Islet precursor cell (in vitro differentiated cells): ENCODE measurements around the gene TTC19.
A peak's percentile ranks its signal among the peaks of the same experiment; 100 is the strongest.
"Not testable (repeated sequence)": the region's sequence is repeated elsewhere in the genome, so short reads cannot be mapped to it uniquely, and the experiment has no call there.

Experiments
- DNase-seq: peaks from one replicate; pipeline ENCODE4 v3.0.0-alpha.2; 2018

Gene TTC19

DNA sequence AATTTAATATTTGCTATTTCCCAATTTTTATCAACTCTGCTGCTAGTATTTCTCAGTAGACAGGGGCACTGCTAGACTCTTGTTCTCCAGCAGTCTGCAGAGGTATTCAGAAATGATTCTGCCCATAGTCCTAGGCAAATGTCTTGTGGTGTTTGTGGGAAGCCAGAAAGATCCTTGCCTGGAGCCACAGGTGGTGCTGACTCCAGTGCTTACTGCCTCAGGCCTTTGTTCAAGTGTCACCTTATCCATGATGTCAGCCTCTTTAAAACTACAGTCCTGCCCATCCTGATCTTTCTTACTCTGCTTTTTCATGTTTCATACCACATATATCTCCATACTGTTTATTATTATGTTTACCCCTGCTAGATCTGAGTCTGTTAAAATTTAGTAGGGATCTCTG, 26.6 kb upstream of the TTC19 start:
- no peak for DNase-seq

DNA sequence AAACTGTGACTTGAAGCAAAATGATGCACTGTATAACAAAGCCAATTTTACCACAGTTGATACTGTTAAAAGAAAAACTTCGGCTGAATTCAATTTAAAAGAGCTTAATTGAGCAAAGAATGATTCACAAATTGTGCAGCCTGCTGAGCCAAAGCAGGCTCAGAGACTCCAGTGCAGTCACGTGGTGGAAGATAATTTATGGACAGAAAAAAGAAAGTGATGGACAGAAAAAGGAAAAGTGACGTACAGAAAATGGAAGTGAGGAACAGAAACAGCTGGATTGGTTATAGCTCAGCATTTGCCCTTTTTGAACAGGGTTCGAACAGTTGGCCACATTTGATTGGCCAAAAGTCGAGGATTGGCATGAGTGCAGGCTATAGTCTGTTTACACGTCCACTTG, 25.8 kb upstream of the TTC19 start:
- no peak for DNase-seq

DNA sequence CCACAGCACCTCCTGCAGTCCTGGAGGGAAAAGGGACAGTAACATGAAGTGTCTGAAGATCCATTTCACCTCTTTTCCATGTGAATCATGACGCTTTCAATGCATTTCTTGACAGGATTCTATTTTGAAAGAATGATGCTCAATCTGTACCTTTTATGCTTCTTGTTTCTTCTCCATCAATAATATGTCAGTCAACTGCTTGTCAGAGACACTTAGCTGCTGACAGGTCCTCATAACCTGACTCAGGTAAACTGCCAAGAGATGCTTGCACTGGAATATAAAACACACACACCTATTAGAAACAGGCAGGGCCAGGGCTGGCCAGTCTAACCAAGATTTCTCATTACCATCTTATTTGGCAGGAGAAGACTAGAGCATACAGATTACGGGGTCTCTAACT, 21.7 kb upstream of the TTC19 start:
- DNase-seq: no peak

DNA sequence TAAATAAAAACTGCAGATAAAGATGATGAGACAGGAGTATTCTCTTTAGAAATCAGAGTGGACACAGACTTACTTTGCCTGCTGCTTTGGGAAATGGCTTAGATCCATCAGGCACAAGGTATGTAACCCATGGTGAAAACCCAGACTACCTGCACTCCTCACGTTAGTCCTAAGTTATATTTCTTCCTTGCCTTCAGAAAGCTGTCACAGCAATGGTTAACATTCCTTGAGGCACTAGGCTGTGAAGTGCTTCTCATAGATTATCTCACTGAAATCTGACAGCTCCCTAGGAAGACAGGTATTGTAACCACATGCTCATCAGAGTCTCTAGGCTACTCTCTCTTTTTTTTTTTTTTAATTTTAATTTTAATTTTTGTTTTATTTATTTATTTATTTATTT, 21.0 kb upstream of the TTC19 start:
- no peak for DNase-seq

DNA sequence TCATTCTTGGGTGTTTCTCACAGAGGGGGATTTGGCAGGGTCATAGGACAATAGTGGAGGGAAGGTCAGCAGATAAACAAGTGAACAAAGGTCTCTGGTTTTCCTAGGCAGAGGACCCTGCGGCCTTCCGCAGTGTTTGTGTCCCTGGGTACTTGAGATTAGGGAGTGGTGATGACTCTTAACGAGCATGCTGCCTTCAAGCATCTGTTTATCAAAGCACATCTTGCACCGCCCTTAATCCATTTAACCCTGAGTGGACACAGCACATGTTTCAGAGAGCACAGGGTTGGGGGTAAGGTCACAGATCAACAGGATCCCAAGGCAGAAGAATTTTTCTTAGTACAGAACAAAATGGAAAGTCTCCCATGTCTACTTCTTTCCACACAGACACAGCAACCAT, 20.6 kb upstream of the TTC19 start:
- not testable (repeated sequence) for DNase-seq

DNA sequence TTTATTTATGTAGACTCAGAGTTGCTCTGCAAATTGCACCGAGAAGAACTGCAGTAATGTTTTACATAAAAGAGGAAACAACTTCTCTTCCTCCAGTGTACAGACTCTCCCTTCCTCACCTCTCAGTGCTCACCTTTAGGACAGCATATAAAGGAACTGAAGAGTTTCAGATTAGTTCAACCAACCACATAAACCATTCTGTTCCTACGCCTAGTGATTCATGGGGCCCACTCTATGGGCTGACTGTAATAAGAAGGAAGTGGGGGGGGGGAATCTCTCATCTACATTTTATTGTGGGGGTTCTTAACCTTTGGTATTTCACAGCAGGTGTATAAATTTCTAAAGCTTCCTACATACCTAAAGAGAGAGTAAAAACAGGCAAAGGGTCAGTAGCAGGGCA, 18.4 kb upstream of the TTC19 start:
- DNase-seq: no peak

DNA sequence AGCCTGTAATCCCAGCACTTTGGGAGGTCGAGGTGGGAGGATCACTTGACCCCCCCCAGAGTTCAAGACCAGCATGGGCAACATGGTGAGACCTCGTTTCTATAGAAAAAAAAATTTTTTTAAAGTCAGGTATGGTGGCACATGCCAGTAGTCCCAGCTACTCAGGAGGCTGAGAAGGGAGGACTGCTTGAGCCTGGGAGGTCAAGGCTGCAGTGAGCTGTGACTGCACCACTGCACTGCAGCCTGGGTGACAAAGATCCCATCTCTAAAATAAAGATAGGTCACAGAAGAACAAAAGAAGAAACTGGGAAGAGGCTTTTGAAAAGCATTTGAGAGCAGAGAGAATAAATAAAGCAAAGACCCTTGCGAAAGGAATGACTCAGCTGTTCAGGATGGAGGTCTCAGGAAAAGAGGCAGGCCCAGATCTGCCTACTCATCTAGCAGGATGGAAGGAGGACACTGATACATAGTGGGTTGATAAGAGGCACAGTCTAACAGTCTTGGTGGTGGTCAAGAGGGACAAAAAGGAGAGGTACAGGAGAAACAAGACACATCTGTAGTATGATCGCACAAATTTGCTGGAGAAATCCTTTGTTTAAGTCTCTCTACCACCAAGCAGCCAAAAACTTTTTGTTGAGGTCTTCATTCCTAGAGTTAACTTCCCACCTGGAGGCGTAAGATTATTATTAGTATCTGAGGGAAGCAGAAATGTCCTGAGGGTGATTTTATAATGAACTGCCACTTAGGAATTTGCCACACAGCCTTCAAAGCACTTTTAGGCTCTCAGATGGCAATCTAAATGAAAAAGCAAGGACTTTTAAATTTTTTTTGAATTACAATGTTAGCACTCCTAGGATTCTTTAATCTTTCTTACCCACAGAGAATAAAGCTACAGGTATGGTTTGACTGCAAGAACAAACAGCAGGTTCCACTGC, 17.7 kb upstream of the TTC19 start:
- no peak for DNase-seq

DNA sequence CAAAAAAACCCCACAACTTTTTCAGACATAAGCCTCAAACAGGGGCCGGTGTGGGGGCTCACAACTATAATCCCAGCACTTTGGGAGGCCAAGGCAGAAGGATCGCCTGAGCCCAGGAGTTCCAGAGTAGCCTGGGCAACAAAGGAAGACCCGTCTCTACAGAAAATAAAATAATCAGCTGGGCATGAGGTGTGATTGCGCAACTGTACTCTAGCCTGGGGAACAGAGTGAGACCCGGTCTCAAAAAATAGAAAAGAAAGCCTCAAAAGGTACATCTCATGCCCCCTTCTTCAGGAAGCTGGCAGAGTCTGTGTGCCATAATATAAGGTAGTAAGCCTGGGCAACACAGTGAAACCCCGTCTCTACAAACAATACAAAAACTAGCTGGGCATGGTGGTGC, 3.3 kb upstream of the TTC19 start:
- DNase-seq: peak; percentile 22

DNA sequence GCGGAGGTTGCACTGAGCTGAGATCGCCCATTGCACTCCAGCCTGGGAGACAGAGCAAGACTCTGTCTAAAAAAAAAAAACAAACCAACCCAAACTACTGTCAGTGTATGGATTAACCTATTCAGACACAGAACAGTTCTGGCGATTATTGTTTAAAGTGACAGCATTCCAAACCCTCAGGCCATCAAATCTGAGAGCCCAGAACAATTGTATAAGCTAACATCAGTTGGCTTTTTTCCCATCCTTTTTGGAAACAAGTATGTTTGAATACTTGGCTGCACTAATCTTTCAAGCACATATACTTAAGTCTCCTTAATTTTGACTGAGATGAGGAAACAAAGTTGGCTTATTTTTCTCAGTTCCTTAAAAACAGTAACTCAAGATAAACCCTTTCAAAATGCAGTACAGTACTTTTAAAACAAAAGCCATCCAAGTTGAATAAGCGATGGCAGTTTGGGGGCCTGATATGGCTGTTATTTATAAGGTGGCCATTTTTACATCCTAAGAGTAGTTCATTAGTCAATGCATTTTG, 1.5 kb upstream of the TTC19 start:
- no peak for DNase-seq

DNA sequence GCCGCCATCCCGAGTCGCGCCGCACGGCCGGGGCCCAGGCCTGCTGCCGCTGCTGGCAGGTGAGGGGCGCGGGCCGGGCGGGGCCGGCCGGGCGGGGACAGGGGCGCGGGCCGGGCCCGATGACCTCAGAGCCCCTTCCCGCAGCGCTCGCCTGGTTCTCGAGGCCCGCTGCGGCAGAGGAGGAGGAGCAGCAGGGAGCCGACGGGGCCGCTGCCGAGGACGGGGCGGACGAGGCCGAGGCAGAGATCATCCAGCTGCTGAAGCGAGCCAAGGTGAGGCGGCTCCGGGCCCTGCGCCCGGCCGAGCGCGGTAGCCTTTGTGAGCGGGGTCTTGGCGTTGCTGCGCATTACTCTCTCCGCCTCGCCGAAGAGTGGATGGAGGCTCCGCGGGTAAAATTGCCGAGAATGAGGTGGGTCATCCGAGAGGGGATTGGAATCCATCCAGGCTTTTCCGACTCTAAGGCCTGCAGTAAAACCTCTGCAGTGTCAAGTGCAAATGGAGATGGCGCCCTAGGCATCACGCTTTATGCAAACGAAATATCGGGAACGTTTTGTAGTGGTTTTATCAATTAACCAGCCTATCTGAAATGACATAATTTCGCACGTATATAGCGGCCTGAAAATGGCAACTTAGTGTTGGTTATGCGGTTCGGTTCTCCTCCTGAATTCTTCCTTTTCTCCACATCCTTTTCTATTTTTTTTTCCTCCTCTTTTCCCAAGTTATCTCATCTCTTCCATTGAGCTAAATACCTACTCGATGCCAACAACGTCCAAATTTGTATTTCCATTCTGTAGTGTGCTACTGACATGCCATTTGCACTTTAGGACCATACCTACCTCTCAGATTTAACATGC, 577 bp downstream of the TTC19 start:
- no peak for DNase-seq

DNA sequence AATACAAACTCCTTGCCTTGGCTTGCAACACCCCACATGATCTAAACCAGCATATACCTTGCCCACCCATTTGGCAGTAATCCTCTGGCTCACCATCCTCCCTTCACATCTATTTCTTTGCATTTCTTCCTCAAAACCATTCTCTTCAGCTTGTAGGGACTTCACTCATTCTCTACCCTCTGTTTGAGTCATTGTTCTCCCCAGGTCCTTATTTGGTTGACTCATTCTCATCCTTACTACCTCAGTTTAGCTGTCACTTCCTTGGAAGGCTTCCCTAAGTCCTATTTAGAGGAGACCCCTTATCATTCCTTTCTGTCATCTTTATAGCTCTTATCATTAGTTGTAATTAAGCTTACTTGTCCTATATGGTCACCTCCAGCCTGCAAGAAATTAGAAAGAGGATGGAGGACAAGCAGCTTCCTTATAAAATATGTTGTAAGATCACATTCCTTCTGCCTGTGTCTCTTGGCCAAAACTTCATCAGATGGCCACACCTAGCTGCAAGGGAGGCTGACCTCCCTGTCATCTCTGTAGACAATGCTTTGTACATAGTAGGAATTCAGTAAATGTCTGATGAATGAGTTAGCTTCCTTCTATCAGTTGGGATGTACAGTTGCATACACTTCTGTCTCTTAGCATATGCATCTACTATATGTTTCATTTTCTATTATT, 1.7 kb downstream of the TTC19 start:
- DNase-seq: no peak

DNA sequence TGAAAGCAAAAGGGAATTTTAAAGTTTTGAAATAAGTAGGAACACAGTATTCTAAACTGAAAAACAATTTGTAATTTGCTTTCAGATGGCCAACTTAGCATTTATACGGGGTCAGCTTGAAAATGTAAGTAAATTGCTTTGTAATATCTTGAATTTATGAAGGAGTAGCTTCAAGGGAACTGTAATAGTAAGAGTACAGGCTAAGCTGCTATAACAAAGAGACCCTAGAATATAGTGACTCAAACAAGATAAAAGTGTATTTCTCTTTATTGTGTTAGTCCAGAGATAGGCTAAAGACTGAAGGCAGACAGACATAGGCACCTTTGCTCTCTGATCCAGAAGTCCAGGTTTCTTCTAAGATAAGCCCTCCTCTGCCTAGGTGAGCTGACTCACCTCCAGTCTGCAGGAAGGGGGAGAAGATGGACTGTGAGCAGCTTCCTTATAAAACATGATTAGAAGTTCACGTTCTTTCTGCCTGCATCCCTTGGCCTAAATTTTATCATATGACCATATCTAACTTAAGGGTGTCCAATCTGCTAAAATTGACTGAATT, 3.2 kb downstream of the TTC19 start:
- DNase-seq: no peak

DNA sequence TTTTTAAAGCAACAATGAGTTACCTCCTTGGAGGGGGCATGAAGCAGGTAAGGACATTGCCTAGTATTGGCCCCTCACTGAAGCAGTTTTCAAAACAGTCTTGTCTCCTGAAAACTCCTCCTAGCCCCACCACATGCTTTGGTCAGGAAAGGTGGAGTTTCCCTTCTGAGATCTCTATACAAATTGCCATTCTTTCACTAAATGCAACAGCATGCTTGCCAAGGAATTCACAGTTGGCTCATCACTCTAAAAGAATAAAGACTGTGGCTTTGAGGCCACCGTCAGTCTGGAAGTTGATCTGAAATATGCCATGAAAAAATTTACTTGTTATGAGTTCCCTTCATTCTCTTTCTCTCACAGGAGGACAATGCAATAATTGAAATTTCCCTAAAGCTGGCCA, 4.2 kb downstream of the TTC19 start:
- DNase-seq: no peak

DNA sequence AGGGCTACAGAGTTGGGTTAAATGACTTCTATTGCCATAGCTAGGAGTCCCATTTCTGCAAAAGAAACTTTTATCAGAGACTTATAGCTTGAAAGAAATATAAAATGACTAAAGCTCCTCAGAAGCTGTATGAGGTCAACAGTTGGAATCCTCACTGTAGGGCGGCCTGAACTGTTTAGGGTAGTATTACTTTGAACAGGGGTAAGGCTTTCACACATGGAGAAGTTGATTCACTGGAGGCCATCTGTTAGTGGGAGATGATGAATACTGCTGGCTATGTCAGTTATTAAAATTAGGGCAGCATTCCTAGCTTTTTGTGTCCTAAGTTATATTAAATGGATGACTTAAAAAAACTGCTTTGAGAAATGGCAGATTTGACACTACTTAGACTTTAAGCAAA, 6.0 kb downstream of the TTC19 start:
- DNase-seq: no peak

DNA sequence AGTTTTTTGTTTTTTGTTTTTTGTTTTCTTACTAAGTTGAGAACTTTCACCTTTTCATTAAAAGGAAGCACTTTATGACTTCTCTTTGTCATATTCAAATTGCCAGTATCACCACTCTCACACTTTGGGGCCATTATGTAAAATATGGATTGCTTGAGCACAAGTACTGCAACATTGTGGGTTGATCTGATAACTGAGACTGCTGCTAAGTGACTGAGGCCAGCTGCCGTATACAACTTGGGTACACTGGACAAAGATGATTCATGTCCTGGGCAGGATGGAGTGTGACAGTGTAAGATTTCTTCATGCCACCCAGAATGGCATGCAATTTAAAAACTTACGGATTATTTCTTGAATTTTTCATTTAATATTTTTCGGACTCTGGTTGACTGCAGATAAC, 7.8 kb downstream of the TTC19 start:
- no peak for DNase-seq

DNA sequence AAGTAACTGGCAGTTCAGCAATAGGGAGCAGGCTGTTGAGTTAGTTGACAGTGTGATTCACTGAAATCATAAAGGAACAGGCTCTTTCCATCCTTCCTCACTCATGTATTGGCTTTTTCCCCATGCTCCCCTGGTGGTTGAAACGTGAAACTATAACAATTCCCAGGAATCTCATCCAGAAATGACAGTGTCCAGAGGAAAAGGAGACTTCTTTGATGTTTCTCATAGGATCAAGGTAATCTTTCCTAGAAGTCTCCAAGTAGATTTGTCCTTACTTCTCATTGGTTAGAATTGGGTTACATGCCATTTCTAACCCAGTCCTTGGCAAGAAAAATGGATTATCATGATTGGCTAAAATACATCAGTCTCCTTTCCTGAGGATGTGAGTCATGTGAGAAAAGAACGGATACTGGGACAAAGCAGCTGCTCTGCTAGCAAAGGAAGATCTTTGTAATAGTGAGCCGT, 14.4 kb downstream of the TTC19 start:
- peak; percentile 76 for DNase-seq

DNA sequence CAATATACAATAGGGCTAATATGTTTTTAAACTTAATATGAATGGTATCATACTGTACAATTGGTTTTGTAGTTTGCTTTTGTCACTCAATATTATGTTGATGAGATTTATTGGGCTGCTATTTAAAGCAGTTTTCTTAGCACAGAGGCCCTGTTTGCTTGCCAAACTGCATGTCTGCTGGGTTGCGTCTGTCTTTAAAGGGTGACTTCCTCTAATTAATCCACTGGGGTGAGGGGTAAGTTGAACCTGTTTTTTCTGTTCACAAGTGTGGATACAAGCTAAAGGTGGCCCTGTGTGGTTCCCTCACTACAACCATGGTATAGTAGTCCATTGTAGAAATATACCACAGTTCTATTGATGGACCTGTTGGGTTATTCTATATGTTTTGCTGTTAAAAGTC, 19.7 kb downstream of the TTC19 start:
- no peak for DNase-seq

DNA sequence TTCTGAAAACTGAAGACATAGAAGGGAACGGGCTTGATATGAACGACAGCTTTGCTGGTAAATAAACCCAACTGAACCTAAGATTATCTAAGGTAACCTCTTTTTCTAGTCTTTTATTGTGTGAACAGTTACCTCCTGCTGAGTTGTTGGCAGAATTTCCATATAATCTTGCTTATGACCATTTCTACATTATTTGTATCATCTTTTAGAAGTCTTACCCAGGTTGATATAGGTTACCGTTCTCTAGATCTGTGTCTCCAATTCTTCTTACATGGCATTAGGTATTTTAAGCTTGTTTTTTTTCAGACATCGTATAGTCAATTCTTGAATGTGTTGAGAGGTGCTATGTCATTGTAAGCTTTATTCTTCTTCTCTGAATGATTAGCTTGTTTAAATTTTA, 24.3 kb downstream of the TTC19 start:
- no peak for DNase-seq

DNA sequence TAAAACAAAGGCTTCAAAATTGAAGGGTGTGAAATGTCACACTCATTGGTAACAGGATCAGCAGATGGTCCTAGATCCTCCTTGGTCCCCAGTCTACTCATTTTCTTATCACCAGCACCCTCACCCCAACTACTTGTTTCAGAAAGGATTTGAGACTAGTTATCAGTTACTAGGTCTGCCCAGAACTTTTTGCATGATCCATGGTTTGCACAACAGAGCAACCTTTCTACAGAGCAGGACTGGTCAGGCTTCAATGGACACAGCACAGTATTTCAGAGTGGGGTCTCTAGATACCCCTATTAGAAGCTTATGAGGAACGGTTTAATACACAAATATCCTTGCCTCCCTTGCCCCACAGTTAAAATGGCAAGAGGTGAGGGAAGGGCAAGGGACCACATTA, 25.6 kb downstream of the TTC19 start:
- no peak for DNase-seq

DNA sequence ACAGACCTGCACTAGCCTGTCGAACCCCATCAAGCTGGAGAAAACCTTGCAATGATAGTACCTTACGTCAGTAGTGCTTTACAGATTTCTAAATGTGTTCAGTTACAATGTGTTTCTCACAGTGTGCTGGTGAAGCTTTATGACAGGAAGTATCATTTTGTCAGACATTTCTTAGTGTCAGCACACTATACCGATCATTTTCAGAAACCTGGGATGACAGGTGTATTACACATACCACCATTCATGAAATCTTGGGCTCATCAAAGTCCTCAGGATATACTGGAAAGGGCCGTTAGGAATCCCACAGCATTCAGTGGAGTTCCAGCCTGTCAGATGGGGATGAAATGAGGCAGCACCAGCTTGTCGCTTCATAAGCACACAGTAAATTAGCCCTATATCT, 27.3 kb downstream of the TTC19 start:
- no peak for DNase-seq

DNA sequence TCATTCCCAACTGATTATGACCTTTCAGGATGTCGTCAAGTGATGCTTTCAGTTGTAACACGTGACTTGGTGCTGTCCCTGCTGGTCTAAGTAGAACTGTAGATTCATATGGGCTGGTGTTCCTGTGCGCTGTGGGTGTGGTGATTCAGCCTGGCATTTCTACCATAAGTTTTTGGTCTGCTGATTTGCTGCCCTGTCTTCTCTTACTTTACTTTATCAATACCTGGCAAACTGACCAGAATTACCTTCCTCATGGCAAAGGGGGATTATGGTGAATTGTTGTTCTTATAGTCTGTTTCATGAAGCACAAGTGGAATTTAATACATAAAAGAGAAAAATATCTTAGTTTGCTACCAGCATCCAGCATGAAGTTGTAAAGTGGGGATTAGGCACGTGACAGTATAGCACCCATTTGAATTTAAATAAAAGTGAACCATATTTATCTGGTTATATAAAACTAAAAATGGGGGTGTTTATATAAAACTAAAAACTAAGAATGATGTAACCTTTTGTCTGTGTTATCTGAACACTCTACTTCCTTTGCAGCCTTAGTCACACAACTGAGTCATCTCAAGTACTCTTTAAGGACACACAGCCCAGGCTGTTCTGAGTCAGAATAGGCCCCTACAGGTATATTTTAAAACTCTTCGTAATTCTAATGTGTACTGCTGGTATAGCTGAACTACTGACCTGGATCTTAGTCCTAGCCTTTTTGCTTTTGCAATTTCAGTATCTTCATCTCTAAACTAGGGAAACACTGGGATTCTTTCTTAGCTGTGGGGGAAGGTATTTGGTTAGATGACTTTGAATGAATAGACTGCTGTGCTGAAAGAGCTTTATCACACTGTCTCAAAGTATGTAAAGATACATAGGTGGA, 28.3 kb downstream of the TTC19 start:
- DNase-seq: peak; percentile 70
